GM12801 (cell line): ENCODE measurements around the gene GRK1.

ENCODE experiments used
- TF ChIP-seq, protein P1 (sequence below): IDR thresholded peaks from one replicate; pipeline ENCODE4 v1.5.1; 2011; ENCODE audit warnings: control low read depth; ENCODE audit not compliant: insufficient read length; ENCODE audit errors: extremely low read depth

The GRK1 gene

GRCh38 chr13:113734099-113734825 lies 67.2 kb downstream of the GRK1 start:
- TF ChIP-seq, protein P1, sequence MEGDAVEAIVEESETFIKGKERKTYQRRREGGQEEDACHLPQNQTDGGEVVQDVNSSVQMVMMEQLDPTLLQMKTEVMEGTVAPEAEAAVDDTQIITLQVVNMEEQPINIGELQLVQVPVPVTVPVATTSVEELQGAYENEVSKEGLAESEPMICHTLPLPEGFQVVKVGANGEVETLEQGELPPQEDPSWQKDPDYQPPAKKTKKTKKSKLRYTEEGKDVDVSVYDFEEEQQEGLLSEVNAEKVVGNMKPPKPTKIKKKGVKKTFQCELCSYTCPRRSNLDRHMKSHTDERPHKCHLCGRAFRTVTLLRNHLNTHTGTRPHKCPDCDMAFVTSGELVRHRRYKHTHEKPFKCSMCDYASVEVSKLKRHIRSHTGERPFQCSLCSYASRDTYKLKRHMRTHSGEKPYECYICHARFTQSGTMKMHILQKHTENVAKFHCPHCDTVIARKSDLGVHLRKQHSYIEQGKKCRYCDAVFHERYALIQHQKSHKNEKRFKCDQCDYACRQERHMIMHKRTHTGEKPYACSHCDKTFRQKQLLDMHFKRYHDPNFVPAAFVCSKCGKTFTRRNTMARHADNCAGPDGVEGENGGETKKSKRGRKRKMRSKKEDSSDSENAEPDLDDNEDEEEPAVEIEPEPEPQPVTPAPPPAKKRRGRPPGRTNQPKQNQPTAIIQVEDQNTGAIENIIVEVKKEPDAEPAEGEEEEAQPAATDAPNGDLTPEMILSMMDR, result no peak

DNA sequence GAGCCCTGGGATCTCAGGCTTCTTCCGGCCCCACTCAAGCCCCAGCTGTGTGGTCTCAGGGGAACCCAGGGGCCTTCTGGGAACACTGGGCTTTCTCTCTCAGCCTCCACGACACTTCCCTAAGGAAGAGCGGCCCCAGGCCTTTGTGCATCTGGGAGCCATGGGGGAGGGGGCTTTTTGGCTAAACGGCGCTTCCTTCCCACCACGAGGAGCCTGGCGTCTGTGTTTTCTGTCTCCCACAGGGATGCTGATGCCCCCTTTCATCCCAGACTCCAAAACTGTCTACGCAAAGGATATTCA lies 67.8 kb downstream of the GRK1 start:
- TF ChIP-seq, protein P1, result no peak

DNA sequence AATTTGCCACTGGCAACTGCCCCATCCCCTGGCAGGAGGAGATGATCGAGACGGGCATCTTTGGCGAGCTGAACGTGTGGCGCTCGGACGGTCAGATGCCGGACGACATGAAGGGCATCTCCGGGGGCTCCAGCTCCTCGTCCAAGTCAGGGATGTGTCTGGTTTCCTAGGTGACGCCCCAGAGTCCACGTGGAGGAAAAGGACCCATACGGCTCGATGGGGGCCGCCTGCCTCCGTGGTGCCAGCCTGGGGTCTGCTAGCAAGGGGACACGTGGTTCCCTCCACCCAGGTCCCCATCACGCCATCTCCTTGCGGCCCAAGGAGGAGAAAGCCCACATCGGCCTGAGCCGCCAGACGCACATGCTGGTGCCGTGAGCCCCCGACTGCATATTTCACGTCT lies 68.2 kb downstream of the GRK1 start:
- TF ChIP-seq, protein P1, result no peak

- TF ChIP-seq, protein P1, result no peak
Measured at GRCh38 chr13:113735750-113736149, 68.7 kb downstream of the GRK1 start.

GRCh38 chr13:113736258-113736731 lies 69.3 kb downstream of the GRK1 start:
- TF ChIP-seq, protein P1, result no peak

DNA sequence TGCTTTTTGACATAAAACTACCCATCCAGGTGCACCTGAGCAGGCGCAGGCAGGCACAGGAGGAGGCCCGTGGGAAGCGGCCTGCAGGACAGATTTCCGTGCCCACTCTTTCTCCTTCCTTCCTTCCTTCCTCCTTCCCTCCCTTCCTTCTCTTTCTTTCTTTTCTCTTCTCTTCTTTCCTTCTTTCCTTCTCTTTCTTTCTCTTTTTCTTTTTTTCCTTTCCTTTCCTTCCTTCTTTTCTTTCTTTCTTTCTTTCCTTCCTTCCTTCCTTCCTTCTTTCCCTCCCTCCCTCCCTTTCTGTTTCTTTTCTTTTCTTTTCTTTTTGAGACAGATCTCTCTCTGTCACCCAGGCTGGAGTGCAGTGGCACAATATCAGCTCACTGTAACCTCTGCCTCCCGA lies 70.8 kb downstream of the GRK1 start:
- TF ChIP-seq, protein P1, result no peak

GRCh38 chr13:113739527-113740285 lies 72.7 kb downstream of the GRK1 start:
- TF ChIP-seq, protein P1, result no peak
